EL (cell line): Measurements from ENCODE around the gene SUCLG1.
A peak's percentile ranks its signal among the peaks of the same experiment; 100 is the strongest.

Source experiments
- DNase-seq: peaks from one replicate; pipeline ENCODE4 v3.0.0-alpha.2; 2016

The SUCLG1 gene

DNA sequence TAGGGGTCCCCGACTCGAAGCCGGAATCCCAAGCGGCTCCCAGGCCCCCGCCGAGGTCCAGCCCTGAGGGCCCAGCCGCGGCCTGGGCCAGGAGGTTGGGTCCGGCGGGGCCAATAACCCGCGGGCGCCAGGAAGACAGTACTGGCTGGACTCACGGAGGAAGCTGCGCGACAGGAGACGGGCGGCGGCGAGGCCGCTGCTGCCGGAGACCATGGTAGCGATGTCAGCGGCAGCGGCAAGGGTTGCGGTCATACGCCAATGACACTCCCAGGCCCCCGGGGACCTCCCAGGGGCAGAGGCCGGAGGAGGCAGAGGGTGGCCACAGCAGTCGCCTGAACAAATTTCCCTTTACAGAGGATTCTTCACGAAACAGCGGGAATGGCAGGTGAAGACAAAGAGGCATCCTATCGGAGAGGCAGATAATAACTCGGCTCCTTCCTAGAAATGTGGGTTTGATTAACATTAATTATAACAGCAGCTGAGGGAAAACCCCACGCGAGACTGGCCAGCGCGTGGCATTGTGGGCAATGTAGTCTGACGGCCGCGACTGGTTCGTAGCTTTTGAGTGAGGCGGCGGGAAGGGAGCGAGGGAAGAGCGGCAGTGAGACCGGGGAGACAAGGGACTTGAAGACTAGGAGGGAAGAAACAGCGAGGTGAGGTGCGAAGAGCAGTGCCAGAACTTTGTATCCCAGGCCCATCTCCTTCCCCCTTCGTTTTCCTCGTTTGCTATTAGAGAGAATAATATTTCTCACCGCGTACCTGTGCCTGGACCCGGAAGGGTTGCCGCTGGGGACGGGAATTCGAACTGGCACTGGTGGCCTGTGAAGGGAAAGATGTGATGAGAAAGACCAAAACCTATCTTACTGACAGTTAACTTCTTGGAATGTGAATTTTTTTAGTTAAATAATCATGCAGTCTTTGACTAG, at the start of gene SUCLG1:
TSS of gene SUCLG1 (minus strand) at position 263 of the 926 bp plus-strand sequence. CDS start at position 252, 11 bp downstream.
- DNase-seq = peak; percentile 85

DNA sequence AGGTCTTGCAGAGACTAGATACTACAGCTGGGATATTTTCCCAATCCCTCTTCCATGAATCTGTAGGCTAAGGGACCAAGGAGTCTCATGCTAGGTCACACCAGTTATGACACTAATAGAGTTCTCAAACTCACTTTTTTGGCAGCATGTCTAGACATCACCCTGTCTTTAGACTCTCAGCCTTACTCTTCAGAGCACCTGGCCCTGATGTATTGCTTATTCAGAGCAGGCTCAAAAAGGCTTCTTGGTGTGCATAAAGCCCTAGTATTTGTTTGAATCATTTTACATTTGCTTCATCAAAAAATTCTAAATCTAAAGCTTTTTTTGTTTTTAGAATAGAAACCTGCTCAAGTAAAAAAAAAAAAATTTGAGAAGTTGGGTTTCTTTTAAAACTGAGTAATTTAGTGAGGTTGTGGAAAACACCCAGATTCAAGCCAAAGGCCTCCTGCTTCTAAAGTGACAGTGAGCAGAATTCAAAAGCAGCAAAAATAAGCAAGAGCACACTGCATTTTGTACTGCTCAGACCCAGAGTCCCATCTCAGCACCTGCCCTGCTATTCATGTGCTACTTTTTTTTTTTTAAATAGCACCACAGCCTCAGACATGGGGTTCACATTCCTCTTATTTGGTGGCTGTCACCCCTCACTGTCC, 39.2 kb upstream of the SUCLG1 start:
- no peak for DNase-seq

DNA sequence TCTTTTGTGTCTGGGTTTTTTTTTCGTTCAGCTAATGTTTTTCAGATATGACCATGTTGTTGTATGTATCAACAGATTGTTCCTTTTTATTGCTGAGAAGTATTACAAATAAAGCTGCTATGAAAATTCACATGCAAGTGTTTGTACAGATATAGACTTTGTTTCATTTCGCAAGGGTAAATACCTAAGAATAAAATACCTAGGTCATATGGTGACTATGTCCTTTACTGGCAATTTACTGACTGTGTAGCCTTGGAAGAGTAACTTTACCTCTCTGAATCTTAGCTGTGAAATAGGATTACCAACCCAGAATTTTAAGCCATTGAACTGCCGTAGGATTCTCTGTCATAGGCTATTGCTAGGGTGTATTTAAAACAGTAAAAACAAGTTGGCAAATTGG, 38.2 kb upstream of the SUCLG1 start:
- DNase-seq = no peak

DNA sequence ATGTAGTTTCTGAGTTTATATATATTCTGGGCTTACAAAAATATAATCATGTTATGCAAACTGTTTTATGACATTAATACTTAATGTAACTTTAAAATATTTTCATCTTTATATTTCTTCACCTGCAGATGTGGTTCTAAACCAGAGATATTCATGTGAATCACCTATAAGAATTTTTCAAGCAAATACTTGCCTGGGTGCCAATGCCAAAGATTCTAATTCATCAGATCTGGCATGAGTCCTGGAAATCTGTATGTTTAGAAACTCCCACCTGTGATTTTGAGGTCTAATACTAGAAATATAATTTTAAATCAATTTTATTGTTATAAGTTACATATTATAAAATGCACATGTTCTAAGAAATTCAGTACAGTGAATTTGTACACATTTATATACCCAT, 37.3 kb upstream of the SUCLG1 start:
- no peak for DNase-seq

DNA sequence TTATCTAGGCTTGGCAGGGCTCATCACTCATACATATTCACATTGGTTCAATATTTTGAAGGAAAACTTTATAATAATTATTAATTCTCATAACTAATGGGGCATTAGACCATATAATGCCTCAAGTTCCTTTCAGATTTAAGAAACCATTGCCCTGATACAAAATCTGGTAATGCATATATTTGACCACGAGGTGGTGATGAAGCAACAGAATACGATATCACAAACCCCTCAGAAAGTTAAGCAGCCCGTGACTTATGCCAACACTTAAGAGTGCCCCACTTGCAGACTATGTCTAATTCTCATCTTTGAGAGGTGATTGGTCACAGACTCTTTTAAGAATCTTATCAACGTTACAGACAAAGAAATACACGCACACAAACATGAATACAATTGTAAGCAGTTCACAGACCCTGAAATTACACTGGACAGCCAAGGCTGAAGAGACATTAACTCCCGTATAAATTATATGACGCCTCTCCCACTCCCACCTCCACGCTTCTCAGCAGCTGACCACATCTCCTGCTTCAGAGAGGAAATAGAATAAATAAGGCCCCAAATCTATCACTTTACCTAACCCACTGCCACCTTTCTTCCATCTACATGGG, 36.6 kb upstream of the SUCLG1 start:
- DNase-seq = peak; percentile 70

DNA sequence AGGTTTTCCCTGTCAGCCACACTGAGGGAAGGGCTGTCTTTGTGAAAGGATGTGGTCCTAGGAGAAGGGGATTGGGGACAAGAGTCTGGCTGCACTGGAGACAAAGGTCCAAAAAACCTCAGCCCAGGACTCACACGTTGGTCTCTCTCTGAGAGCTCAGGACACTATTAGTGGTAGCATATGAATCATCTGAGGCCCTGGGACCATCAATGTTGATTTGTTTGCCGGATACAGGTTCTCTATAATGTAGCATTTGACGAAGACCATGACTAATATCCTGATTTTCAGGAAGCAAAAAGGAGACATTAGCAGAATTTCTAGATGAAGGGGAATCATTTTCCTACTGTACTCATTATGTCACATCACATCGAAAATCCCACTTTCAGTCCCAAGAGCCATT, 35.0 kb upstream of the SUCLG1 start:
- DNase-seq = peak; percentile 77

DNA sequence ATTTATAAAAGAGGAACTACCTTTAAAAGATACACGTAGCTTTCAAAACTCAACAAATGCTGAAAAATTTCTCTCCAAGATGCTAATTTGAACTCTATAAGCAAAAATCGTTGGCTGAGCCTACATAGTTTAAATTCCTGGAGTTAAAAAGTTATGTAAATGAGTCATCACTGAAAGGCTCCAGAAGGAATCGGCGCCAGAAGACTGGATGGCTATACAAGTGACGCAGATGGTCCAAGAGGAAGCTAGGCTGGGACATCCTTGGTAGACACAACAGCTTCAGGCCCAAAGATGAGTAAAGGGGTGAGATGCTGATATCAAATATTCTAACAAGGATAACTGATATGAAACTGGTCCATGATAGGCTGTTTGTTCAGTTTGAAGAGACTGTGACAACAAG, 34.4 kb upstream of the SUCLG1 start:
- peak; percentile 96 for DNase-seq

DNA sequence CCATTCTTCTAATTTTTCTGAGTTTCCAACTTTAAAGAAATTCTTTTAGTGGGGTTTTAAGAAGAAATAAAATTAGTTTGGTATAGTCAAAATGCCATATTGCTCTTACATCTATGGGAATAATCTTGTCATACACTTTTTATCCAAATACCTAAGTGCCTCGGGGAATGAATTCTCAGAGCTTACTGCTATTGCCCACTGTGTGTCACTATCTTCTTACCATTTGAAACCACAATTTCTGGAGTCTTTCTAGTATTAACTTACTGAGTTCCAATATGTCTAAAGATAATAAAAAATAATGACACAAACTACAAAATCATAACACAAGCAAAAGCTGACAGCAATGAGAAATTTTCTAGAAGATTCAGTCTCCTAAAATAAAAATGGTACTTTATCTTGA, 33.5 kb upstream of the SUCLG1 start:
- DNase-seq = peak; percentile 41

DNA sequence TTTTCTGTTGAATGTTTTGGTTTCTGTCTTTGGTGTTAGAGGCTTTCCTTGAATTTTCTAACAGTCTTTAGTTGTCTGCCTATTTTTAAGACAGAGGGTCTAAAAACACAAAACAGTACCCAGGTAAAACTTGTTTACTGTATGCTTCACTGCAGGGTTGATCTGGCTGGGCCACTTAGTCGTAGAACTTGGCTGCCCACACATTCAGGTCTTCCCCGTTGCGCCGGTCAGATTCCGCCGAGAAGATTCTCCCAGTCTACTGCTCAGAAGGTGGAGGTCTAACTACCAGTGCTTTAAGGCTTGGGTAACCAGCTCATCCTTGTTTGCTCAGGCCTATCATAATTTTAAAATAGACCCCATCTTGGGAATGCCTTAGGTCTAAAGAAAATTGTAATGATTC, 32.7 kb upstream of the SUCLG1 start:
- no peak for DNase-seq

DNA sequence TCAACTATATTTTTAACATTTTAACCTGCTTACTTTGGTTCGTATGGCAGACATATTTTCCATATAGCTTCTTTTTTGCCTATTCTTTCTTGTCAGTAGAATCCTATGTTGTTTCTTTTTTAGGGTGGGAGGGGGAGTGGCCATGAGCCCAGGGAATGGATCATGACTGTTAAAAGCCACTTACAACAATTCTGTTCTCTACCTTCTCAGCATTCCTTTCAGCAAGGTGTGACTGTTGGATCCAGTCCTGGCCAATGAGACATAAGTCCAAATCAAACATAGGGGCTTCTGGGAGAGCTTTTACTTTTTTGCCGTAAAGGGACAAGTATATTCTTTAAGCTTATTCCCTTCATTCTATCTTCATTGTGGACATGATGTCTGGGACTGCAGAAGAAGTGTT, 32.2 kb upstream of the SUCLG1 start:
- no peak for DNase-seq

DNA sequence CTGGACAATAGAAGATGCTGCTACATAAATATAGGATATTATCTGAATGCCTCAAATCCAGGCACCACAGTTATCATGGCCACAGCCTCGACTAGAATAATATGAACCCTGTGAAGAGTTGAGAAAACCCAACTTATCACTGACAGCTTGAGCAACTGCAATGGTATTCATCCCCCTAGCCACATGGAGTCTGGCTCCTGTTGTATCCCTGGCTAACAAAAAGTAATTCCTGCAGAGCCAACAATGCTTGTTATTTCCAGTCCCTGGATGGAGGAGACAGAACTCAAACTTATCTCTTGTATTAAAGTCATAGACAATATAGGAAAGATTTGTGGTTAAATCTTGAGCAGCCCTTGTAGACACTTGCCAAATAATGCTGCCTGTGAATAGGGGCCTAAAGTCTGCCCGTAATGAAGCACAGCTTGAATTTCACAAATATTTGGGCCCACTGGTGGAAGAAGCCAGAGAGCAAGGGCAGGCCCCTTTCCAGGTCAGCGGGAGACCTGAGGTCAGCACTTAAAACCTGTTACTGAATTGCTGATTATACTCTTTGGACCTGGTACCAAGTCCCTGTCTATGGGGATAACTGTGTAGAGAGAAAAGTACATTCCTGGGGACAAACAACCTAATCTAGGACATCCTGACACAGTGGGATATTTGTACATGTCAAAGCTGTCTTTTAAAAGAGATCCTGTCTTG, 28.4 kb upstream of the SUCLG1 start:
- no peak for DNase-seq

DNA sequence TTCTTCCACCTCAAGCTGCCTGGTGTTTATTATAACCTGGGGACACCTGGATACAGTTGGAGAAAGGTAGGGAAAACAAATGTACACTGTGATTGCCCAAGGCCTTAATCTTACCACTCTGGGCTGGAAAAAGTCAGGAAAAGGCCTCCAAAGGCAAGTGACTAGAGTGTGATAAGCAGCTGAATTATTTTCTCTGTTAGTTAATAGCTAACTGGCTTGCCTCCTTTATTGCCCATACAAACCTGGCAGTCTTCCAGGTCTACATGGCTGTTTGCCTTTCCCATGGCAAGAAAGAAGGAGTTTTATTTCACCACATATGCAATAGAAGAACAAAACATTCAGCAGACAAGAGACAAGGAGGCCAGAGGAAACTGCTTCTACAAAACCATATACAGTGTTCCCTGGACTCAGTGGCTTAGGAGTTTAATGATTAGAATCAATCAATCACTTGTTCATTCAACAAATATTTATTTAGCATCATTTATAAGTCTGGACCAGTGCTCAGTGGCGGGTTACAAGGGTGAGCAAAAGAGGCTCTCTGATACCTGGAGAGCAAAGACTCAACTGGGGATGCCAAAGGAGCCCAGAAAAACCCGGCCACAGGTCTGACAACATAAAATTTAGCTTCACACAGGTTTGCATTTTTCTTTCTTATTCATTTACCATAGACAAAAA, 27.5 kb upstream of the SUCLG1 start:
- DNase-seq = no peak

DNA sequence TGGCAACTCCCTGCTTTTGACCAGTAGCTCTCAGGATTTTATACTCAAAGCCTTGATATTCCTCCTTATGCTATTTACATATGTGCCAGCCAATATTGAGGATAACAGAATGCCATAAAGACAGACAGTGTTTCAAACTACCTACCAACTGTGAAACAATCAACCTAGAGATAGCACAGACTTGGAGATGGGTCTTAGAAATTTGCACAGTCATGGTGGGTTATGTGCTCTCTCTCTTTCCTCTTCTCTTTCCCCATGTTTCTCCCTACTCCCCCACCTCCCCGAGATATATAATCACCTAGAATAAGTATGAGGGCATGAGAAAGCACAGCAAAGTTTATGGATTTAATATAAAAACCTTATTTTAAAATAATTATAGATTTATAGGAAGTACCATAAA, 24.2 kb upstream of the SUCLG1 start:
- DNase-seq = no peak

DNA sequence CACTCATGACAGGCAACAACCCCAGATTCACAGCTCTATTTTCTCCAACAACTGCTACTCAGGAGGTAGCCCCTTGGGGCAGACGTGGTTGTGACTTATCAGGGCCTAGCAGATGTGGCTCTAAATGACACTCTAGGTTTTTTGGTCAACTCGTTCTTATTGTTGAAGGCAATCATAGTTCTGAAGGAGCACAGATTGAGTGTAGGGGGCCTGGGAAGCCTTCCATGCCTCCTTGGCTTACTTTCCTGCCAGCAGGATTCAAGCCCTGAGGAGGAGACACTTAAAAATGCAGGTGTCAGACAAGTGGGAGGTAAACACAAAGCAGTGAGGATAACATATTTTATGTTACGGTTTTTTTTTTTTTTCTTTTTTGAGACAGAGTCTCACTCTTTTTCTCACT, 23.5 kb upstream of the SUCLG1 start:
- DNase-seq = no peak

DNA sequence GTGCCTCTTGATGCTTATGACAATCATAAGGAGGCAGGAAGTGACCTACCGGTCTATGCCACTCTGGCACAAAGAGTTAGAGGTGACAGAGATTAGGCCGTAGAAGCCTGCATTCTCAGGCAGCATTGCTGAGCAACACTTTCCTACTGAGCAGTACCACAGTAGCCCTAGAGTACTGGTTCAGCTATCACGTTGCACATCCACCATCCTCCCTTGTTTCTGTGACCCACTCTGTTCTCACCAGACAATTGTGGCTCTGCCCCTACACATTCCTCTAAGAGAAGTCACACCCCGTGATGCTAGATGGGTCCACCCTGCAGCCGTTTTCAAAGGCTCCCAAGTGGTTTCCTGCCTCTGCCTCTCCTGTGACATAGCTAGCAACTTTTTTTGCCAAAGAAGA, 22.6 kb upstream of the SUCLG1 start:
- peak; percentile 81 for DNase-seq

DNA sequence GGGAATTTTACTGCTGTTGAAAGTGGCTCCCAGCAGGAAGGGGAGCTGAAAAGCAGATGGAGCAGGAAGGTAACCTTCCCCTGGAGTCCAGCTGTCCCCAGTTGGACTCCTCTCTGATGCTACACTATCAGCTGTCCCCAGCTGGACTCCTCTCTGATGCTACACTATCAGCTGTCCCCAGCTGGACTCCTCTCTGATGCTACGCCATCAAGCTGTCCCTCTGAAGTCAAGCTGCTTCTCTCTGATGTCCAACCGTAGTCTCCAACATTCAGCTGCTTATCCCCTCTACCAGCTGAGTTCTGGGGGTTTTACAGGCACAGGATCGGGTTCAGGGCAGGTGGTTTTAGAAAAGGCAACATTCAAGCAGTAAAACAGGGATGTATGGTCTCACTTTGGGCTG, 19.8 kb upstream of the SUCLG1 start:
- DNase-seq = no peak

DNA sequence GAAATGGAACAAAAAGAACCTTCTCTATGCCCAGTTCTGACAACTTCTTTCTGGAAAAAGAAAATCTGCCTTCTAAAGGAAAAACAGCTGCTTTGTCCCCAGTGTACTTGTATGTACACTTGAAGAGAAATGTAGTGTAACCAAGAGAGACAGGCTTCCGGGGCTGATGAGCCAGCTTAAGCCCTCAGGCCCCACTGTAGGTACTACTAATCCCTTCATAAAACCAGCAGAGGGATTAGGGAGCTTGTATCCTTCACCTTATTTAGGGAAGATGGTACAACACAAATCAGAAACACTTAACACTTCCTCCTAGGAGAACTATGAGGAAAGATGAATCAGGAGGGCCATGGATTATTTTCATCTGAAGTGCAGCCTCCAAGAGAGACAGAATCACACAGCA, 18.8 kb upstream of the SUCLG1 start:
- DNase-seq = no peak

DNA sequence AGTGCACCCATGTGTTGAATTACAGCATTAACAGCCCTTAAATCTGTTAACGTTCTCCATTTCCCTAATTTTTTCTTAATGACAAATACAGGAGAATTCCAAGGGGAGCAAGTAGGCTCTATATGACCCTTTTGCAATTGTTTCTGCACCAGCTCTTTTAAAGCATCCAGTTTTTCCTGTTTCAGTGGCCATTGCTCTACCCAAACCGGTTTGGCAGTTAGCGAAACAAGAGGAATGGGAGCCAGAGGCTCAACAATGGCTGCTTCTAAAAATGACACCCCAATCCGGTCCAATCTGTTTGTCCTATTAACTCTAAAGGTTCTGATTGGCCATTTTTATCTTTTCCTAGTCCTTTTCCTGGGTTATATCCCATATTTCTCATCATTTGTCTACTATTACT, 15.1 kb upstream of the SUCLG1 start:
- no peak for DNase-seq

DNA sequence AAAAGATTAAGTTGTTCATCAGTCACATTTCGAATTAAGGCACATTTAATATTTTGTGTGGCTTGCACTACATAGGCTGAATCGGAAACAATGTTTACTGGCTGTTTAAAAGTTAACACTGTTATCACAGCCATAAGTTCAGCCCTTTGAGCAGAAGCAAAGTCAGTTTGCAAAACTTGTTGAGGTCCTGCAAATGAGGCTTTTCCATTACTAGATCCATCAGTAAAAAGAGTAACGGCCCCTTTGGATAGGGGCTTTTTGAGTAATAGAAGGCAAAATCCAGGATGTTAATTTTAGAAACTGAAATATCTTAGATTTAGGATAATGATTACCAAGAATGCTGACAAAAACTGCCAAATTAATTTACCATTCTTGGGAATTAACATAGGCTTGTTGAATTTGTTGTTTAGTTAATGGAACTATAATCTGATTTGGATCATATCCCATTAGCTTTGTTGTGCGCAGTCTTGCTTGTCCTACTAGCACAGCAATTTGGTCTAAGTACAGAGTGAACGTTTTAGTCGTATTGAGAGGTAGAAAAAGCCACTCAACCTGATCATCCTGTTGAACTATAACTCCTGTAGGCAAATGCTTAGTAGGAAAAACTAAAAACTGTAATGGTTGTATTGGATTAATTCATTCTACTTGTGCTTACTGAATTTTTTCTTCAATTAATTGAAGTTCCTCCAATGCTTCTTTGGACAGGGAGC, 13.9 kb upstream of the SUCLG1 start:
- DNase-seq = no peak

DNA sequence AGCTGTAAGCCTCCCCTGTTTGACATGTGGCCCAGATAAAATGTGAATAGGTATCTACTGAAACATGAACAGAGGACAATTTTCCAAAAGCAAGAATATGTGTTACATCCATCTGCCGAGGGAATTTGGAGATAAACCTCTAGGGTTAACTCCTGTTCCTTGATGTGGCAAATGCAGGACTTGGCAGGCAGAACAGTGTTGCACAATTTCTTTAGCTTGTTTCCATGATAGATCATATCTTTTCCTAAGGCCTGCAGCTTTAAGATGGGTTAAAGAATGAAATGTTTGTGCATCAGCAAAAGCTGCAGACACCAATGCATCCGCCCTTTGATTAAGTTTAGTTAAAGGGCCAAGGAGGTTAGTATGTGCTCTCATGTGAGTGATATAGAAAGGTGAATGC, 13.3 kb upstream of the SUCLG1 start:
- DNase-seq = peak; percentile 9

DNA sequence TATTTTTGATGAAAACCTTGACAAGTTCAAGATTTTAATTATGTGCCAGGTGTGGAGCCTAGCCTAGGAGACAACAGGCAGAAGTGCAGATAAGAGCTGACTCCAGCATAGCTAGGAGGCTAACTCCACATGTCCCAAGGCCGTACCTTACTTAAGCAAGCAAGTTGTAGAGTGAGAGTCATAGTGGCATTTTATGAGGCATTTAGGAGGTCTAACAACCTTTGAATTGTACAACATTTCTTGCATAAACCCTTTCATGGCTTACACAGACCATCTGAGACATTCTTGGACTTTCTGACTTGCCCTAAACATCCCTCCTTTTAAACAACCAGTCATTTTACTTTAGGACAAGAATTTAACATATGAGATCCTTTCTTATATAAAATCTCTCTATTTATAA, 8.3 kb upstream of the SUCLG1 start:
- DNase-seq = no peak

DNA sequence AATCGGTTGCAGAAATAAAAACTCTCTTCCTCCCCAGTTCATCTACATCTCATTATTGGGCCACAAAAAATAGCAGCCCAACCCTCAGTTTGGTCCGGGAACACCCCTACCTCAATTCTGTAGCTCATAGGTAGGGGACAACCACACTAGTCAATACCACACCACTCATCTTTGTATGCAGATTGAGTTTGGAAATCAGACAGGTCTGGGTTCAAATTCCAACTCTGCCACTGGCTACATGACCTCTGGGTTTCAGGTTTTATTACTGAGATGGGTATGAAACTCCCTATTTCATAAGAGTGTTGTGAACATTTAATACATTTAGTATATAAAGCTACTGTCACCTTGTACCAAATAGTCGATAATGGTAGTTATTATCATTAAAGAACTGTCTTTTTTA, 2.2 kb upstream of the SUCLG1 start:
- no peak for DNase-seq
